ENCODE data around the gene COL1A1.

Gene COL1A1

GRCh38 chr17:50190293-50190602 lies 11.2 kb downstream of the COL1A1 start:
- H3K27ac ChIP-seq (ENCODE audit: insufficient read depth in 1 of 2, low read depth in 1 of 2, low read length in 2 of 2, poor library complexity in 1 of 2, severe bottlenecking in 2 of 2) = no peak overlapping the region
- WGBS (ENCODE audit: insufficient coverage) = 98% methylated on average over 4 of the region's 8 CpGs
- ChIA-PET POLR2A (no interaction called here), CTCF (no interaction called here)
- DNase-seq = no peak
- H3K4me3 ChIP-seq (ENCODE audit: control insufficient read depth in 1 of 7, extremely low read depth in 1 of 7, insufficient read depth in 4 of 7, low read depth in 2 of 7, low read length in 6 of 7) = no peak overlapping the region
- no peaks in the 10 kb centered on the region for H3K36me3 ChIP-seq (ENCODE audit: control insufficient read depth in 4 of 4, insufficient read depth in 4 of 4, low read length in 3 of 4)
- H3K9me3 ChIP-seq (ENCODE audit: control extremely low read depth in 1 of 5, control insufficient read depth in 4 of 5, insufficient read depth in 2 of 5, low read depth in 1 of 5, low read length in 4 of 5) = no peaks in the 10 kb centered on the region
- no peaks in the 10 kb centered on the region for H3K27me3 ChIP-seq (replicated peaks in 2 of 5; ENCODE audit: control insufficient read depth in 4 of 5, insufficient read depth in 5 of 5, low read length in 4 of 5)
- H3K4me1 ChIP-seq (ENCODE audit: control extremely low read depth in 1 of 4, control insufficient read depth in 4 of 4, insufficient read depth in 4 of 4, low read length in 3 of 4) = no peaks in the 10 kb centered on the region

GRCh38 chr17:50189550-50190292 lies 11.7 kb downstream of the COL1A1 start:
- no peak for DNase-seq
- 99% methylated on average over 15 of the region's 20 CpGs for WGBS (ENCODE audit: insufficient coverage)
- POLR2A ChIA-PET = no interaction called here
- Histone ChIP-seq H3K27me3 (replicated peaks in 2 of 5; ENCODE audit: control insufficient read depth in 4 of 5, insufficient read depth in 5 of 5, low read length in 4 of 5) (no peaks in the 10 kb centered on the region), H3K4me3 (ENCODE audit: control insufficient read depth in 1 of 7, extremely low read depth in 1 of 7, insufficient read depth in 4 of 7, low read depth in 2 of 7, low read length in 6 of 7) (no peak overlapping the region), H3K27ac (ENCODE audit: insufficient read depth in 1 of 2, low read depth in 1 of 2, low read length in 2 of 2, poor library complexity in 1 of 2, severe bottlenecking in 2 of 2) (no peak overlapping the region), H3K9me3 (ENCODE audit: control extremely low read depth in 1 of 5, control insufficient read depth in 4 of 5, insufficient read depth in 2 of 5, low read depth in 1 of 5, low read length in 4 of 5) (no peaks in the 10 kb centered on the region), H3K36me3 (ENCODE audit: control insufficient read depth in 4 of 4, insufficient read depth in 4 of 4, low read length in 3 of 4) (no peaks in the 10 kb centered on the region), H3K4me1 (ENCODE audit: control extremely low read depth in 1 of 4, control insufficient read depth in 4 of 4, insufficient read depth in 4 of 4, low read length in 3 of 4) (peaks cover 0 to 4% (median 3%) of the 10 kb centered on the region in 4 experiments)
- CTCF ChIA-PET = no interaction called here

- Histone ChIP-seq H3K4me3 (ENCODE audit: control insufficient read depth in 1 of 7, extremely low read depth in 1 of 7, insufficient read depth in 4 of 7, low read depth in 2 of 7, low read length in 6 of 7) (no peak overlapping the region), H3K27ac (ENCODE audit: insufficient read depth in 1 of 2, low read depth in 1 of 2, low read length in 2 of 2, poor library complexity in 1 of 2, severe bottlenecking in 2 of 2) (no peak overlapping the region), H3K4me1 (ENCODE audit: control extremely low read depth in 1 of 4, control insufficient read depth in 4 of 4, insufficient read depth in 4 of 4, low read length in 3 of 4) (peaks cover 0 to 11% (median 9%) of the 10 kb centered on the region in 4 experiments), H3K36me3 (ENCODE audit: control insufficient read depth in 4 of 4, insufficient read depth in 4 of 4, low read length in 3 of 4) (no peaks in the 10 kb centered on the region), H3K9me3 (ENCODE audit: control extremely low read depth in 1 of 5, control insufficient read depth in 4 of 5, insufficient read depth in 2 of 5, low read depth in 1 of 5, low read length in 4 of 5) (no peaks in the 10 kb centered on the region), H3K27me3 (replicated peaks in 2 of 5; ENCODE audit: control insufficient read depth in 4 of 5, insufficient read depth in 5 of 5, low read length in 4 of 5) (no peaks in the 10 kb centered on the region)
- ChIA-PET POLR2A (no interaction called here), CTCF (no interaction called here)
- 97% methylated on average over 9 of the region's 11 CpGs for WGBS (ENCODE audit: insufficient coverage)
- no peak for DNase-seq
Measured at GRCh38 chr17:50188921-50189549, 12.4 kb downstream of the COL1A1 start.

GRCh38 chr17:50188531-50188920 lies 12.9 kb downstream of the COL1A1 start:
- Histone ChIP-seq H3K4me3 (ENCODE audit: control insufficient read depth in 1 of 7, extremely low read depth in 1 of 7, insufficient read depth in 4 of 7, low read depth in 2 of 7, low read length in 6 of 7) (no peak overlapping the region), H3K27ac (ENCODE audit: insufficient read depth in 1 of 2, low read depth in 1 of 2, low read length in 2 of 2, poor library complexity in 1 of 2, severe bottlenecking in 2 of 2) (no peak overlapping the region), H3K9me3 (ENCODE audit: control extremely low read depth in 1 of 5, control insufficient read depth in 4 of 5, insufficient read depth in 2 of 5, low read depth in 1 of 5, low read length in 4 of 5) (no peaks in the 10 kb centered on the region), H3K4me1 (ENCODE audit: control extremely low read depth in 1 of 4, control insufficient read depth in 4 of 4, insufficient read depth in 4 of 4, low read length in 3 of 4) (peaks cover 0 to 16% (median 14%) of the 10 kb centered on the region in 4 experiments), H3K36me3 (ENCODE audit: control insufficient read depth in 4 of 4, insufficient read depth in 4 of 4, low read length in 3 of 4) (no peaks in the 10 kb centered on the region), H3K27me3 (replicated peaks in 2 of 5; ENCODE audit: control insufficient read depth in 4 of 5, insufficient read depth in 5 of 5, low read length in 4 of 5) (no peaks in the 10 kb centered on the region)
- no peak for DNase-seq
- POLR2A ChIA-PET = no interaction called here
- CTCF ChIA-PET = interaction anchor here (1.0 to 3.6 kb wide), 3 partner anchors 9 to 19 kb away, joined by 3 to 16 read pairs (median 5); no protein-coding TSS in a partner anchor
- whole genome bisulfite sequencing (ENCODE audit: insufficient coverage) = 95% methylated on average over 12 of the region's 13 CpGs

- POLR2A ChIA-PET = no interaction called here
- DNase-seq = no peak
- WGBS (ENCODE audit: insufficient coverage) = 92% methylated on average over 10 of the region's 17 CpGs
Measured at GRCh38 chr17:50187751-50188530, 13.5 kb downstream of the COL1A1 start.

GRCh38 chr17:50187394-50187725 lies 14.1 kb downstream of the COL1A1 start:
- Histone ChIP-seq H3K27ac (ENCODE audit: insufficient read depth in 1 of 2, low read depth in 1 of 2, low read length in 2 of 2, poor library complexity in 1 of 2, severe bottlenecking in 2 of 2) (no peak overlapping the region), H3K4me3 (ENCODE audit: control insufficient read depth in 1 of 7, extremely low read depth in 1 of 7, insufficient read depth in 4 of 7, low read depth in 2 of 7, low read length in 6 of 7) (no peak overlapping the region), H3K9me3 (ENCODE audit: control extremely low read depth in 1 of 5, control insufficient read depth in 4 of 5, insufficient read depth in 2 of 5, low read depth in 1 of 5, low read length in 4 of 5) (no peaks in the 10 kb centered on the region), H3K27me3 (replicated peaks in 2 of 5; ENCODE audit: control insufficient read depth in 4 of 5, insufficient read depth in 5 of 5, low read length in 4 of 5) (no peaks in the 10 kb centered on the region), H3K36me3 (ENCODE audit: control insufficient read depth in 4 of 4, insufficient read depth in 4 of 4, low read length in 3 of 4) (no peaks in the 10 kb centered on the region), H3K4me1 (ENCODE audit: control extremely low read depth in 1 of 4, control insufficient read depth in 4 of 4, insufficient read depth in 4 of 4, low read length in 3 of 4) (peaks cover 0 to 20% (median 18%) of the 10 kb centered on the region in 4 experiments)
- ChIA-PET CTCF (interaction anchor here (1.3 to 3.6 kb wide), 2 partner anchors 10 to 14 kb away, joined by 3 to 16 read pairs; no protein-coding TSS in a partner anchor), POLR2A (no interaction called here)
- 95% methylated on average over 2 of the region's 4 CpGs for WGBS (ENCODE audit: insufficient coverage)
- no peak for DNase-seq

More at GRCh38 chr17:50187751-50188530, 13.5 kb downstream of the COL1A1 start:
- Histone ChIP-seq H3K4me3 (ENCODE audit: control insufficient read depth in 1 of 7, extremely low read depth in 1 of 7, insufficient read depth in 4 of 7, low read depth in 2 of 7, low read length in 6 of 7) (no peak overlapping the region), H3K36me3 (ENCODE audit: control insufficient read depth in 4 of 4, insufficient read depth in 4 of 4, low read length in 3 of 4) (no peaks in the 10 kb centered on the region), H3K9me3 (ENCODE audit: control extremely low read depth in 1 of 5, control insufficient read depth in 4 of 5, insufficient read depth in 2 of 5, low read depth in 1 of 5, low read length in 4 of 5) (no peaks in the 10 kb centered on the region), H3K4me1 (ENCODE audit: control extremely low read depth in 1 of 4, control insufficient read depth in 4 of 4, insufficient read depth in 4 of 4, low read length in 3 of 4) (peaks cover 0 to 20% (median 18%) of the 10 kb centered on the region in 4 experiments), H3K27me3 (replicated peaks in 2 of 5; ENCODE audit: control insufficient read depth in 4 of 5, insufficient read depth in 5 of 5, low read length in 4 of 5) (no peaks in the 10 kb centered on the region), H3K27ac (ENCODE audit: insufficient read depth in 1 of 2, low read depth in 1 of 2, low read length in 2 of 2, poor library complexity in 1 of 2, severe bottlenecking in 2 of 2) (no peak overlapping the region)
- CTCF ChIA-PET = interaction anchor here (1.0 to 3.6 kb wide), 3 partner anchors 9 to 18 kb away, joined by 3 to 16 read pairs (median 5); no protein-coding TSS in a partner anchor

Measured in common myeloid progenitor, CD34-positive (primary cell).